ENCODE measurements around the gene COL23A1.
"Not testable (repeated sequence)": the region's sequence is repeated elsewhere in the genome, so short reads cannot be mapped to it uniquely, and the experiment has no call there.

COL23A1 gene

DNA sequence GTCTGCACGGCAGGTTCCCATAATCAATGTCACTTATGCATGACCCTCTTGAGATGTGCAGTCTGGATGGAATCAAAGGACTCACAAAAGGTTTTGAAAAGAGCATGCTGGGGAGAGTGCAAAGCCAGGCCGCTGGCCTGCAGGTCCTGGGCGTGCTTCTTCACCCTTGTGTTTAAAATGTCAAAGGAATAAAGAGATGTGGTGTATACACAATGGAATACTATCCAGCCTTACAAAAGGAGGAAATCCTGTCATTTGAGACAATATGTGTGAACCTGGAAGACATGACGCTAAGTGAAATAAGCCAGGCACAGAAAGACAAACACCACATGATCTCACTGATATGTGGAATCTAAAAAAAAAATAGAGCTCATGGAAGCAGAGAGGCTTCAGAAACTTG is 220.1 kb downstream of the COL23A1 start:
- no peak for DNase-seq

DNA sequence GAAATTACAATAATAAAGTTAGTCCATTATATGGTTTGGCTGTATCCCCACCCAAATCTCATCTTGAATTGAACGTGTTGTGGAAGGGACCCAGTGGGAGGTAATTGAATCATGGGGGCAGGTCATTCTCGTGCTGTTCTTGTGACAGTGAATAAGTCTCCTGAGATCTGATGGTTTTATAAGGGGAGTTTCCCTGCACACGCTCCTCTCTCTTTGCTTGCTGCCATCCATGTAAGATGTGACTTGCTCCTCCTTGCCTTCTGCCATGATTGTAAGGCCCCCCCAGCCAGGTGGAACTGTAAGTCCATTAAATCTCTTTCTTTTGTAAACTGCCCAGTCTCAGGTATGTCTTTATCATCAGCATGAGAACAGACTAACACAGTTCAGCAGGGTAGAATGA is 220.7 kb downstream of the COL23A1 start:
- DNase-seq: not testable (repeated sequence)

DNA sequence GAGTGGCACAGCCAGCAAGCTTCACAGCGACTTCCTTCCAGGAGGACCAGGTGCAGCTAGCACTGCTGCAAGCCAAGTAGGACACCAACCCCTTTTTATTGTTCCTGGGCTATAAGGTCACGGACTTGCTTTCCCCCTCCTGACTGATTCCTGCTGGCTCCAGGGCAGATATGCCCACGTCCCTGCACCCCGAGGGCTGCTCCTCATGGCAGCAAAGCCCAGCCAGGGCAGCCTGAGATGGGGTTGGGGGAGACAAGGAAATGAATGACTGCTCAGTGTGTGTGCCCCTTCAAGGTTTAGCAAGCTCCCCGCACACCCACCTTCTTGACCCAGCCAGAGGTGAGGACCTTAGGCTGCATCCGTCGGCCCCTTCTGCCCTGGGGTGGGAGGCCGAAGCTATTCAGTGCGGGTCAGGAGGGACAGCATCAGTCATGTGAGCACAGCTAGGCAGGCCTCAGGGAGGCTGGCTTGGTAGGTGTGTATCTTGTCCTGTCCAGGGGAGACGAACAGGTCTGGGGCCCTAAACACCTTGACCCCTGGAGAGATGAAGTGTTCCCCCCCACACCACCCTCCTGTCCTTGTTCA is 221.4 kb downstream of the COL23A1 start:
- DNase-seq: no peak

DNA sequence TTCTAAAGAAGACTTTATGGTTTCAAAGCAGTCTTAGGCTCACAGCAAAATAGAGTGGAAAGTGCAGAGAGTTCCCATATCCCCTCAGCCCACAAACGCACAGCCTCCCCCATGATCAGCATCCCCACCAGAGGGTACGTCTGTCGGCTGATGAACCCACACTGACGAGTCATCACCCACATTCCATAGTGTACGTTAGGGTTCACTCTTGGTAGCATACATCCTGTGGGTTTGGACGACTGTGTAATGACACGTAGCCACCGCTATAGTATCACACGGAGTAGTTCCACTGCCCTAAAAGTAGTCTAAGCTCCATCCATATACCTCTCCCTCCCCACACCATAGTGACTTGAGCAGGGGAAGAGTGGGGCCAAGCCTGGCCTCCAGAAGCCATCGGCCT is 221.9 kb downstream of the COL23A1 start:
- DNase-seq: no peak

DNA sequence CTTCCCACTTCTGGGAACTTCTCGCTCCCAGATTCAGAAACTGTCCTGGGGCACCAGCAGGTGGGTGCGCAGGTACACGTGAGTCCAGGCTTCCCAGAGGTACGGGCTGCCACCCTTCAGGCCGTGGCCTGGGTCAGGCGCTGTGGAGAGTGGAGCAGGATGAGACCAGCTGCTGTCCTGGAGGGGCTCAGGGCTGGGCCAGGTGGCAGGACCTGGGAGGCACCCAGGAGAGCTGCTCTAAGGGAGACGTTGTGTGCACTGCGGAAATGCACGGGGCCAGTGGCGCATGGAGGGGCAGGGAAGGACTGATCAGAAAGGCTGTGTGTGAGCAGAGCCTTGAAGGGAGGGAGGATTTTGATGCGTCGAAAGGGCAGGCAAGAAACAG is 222.5 kb downstream of the COL23A1 start:
- no peak for DNase-seq

DNA sequence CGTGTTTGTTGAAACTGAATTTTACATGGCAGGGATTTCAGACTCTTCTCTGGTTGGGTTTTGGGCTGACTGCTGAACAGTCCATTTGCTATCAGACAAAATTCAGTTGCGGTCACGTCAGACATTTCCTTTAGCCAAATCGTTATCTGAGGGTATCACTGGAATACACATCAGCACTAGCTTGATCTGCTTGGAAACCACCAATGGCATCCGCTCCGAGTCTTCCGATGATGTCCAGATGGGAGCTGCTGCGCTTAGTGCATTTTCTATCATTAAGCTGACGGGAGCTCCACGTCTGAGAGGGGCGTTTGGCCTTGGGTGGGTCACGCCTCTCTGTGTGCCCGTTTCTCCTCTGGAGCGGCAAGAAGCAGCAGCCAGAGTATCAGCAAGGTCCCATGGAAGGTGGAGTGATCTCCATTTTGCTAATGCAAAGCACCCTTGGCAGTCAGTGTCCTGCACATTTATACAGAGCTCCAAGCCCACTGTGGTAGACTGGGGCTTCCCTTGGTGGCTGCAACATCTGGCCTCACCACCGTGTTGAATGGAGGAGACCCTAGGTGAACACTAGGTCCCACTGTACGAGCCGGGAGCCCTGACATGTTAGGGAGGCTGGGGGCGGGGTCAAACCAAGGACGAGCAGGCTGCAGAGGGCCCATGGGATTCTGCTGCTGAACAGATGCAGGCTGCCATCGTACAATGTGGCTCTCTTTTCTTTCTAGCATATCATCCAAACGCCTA is 223.0 kb downstream of the COL23A1 start:
- DNase-seq: no peak

DNA sequence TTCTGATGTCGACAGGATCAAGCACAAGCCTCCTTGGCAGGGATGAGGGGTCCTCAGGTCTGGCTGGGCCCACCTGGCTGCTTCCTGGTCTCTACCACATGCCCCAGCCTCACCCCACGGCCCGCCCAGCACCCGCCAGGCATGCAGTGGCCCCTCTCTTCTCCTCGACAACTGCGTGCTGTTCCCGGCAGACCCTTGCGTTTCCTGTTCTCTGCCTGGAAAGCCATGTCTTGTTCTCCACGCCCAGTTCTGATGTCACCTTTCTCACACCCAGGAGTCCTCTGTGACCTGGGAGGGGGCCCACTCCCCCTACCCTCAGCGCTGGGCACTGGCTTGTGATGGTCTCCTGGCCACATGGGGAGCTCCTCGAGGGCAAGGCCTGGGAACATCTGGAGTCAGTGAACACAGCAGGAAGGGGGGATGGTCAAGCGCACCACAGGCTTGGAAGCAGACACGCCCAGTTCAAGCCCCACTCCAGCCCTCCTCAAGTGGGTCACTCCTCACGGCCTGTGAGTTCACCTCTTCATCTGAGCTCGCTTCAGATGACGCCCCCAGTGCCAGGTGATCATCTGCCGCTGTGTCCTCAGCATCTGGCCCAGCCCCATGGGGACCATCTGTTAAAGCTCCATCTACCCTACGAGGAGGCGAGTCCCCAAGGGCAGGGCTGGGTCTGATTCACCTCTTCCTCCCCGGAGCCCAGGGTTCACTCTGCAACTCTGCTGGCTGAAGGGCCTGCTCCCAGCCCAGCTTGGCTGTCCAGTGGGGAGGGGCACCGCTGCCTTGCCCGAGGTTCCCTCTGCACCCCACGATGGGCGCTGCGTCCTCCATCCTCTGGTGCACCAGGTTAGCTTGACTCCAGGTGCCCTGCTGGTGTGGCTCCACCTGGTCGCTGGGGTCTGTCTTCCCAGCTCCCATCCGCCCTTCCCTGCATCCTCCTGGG is 224.4 kb downstream of the COL23A1 start:
- no peak for DNase-seq

DNA sequence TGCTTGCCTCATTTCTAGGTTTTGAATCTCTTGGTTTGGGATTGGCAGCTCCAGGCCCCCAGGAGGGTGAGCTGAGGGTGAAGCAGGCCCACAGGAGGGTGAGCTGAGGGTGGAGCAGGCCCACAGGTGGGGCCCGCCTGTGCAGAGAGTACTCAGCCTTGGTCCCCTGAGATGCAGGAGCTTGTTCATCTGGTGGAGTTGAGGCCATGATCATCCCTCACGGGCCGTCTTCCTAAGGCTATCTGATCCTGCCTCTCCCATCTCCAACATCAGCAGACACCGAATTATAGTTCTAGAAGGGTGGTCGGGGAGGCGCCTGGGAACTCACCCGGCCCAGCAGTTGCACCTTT is 225.9 kb downstream of the COL23A1 start:
- no peak for DNase-seq

DNA sequence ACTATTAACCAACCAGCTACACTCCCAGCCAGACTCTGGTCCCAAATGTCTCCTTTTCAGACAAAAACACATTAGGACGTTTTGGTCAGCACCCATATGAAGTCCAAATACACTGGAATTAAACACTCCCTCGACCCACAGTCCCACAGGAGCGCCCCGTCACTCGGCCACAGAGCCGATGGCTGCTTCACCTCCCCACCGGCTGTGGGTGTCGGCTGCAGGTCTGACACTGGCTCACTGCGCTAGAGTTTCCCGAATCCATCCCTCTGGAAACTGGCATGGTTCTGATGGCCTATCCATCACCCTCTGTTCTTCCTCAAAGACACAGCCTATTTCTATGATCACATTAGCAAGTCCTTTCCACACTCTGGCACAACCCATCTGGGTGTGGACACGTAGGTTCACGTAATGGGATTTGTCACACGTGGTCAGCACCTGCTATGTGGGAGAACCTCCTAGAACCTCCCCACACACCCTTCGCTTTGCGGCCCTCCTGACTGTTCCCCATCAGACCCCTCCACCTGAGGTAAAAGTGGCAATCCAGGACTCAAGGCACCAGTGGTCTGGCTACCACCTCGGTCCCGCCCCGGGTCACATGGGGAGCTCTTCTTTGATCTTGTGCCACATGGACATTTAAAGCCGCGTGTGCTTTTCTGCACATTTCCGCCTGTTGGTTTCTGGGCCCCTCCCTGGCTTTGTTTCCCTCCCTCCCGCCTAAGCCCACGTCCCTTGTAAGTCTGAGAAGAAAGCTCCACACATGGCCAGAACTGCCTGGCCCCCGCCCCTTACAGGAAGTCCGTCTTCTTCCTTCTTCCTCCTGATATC is 226.5 kb downstream of the COL23A1 start:
- no peak for DNase-seq

DNA sequence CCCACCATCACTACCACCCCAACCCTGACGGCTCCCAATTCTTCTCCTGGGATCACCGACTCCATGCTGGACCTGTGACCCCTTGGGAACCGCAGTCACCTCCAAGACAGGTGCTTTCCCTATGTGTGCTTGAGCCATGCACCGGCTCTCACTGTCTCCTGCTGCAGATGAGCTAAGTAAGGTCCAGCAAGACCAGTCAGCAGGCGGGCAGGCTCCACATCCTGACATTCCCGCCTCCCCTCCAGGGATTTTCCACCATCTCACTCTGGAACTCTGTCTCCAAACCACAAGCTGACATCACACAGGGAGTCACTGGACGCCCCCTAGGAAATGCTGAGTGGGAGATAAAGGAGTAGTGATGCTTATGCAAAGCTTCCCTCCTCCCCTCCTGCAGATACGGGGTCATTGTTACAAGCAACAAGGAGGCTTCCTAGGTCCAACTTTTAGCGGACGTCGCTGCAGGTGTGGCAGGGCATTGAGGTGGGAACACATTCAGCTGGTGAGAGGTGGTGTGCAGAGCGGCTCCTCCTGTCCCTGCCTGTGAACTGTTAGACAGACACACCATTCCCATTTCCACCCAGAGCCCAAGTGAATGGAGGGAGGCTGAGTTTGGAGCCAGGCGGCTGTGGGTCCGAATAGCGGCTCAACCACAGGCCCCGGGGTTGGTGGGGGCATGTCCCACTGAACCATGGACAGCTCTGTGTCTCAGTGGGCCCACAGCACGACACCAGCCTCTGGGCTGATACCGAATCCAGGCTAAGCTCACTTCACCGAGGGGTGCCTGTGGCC is 228.3 kb downstream of the COL23A1 start:
- DNase-seq: no peak

DNA sequence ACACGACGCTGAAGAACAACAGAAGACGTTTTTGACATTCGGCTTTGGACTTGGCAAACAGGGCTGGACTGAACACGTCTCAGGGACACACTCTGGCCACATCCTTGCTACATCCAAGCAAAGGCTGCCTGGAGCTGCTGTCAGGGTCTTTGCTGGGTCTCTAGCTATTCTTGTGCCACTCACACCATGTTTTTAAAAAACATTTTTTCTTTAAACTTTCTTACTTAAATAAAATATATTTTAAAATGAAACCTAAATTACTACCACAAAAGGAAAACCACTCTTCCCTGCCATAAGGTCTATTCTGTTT is 229.3 kb downstream of the COL23A1 start:
- DNase-seq: no peak

DNA sequence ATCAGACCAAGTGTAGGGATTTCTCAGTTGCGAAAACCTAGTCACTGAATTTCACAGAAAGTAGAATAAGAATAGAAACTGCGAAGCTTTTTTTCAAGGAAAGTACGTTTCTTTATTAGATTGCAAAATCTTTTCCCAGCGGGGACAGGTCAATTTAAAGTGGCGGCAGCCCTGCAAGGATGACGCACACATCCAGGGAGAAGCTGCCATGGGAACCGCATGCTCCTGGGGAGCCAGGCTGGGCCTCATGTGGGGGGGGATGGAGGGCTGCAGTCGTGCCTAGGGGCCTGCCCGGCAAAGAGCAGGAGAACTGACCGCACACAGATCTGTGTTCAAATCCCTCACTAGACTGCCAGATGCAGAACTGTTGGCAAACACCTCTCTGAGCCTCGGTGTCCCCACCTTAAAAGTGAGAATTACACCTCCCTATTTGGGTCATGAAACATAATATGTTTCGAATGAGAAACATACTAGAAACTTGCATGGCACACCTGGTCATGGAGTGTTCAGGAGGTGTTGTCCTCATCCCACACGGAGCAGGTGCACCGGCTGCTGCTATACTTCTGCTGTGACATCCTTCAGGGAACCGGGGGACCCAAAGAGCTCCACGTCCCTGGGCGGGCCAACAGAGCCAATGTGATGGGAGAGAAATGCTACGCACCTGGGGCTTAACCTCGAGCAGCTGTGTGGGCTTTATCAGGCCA is 229.8 kb downstream of the COL23A1 start:
- DNase-seq: no peak

DNA sequence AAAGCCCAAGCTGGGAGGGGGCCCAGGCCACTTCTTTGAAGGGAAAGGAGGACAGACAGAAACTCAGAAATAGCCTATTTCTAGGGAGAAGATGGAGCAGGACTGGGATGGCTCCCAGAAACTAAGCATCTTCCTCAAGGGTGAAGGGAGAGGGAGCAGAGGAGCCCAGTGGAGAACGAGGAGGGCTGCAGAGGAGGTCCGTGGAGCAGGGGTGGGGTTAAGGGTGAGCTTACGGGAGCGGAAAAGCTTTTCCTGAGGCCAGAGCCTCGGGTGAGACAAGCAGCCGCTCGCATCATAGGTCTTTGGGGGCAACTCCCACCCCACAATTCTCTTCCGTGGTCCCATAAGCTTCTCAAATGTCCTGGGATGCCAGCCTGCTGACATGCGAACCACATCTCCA is 230.5 kb downstream of the COL23A1 start:
- no peak for DNase-seq

DNA sequence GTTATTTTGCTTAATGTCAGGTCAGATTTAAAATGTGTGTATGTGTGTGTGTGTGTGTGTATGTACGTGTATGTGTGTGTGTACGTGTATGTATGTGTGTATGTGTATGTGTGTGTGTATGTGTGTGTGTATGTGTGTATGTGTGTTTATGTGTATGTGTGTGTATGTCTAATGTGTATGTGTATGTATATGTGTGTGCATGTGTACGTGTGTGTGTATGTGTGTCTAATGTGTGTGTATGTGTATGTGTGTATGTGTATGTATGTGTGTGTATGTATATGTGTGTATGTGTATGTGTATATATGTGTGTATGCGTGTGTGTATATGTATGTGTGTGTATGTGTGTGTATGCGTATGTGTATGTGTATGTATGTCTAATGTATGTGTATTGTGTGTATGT is 232.5 kb downstream of the COL23A1 start:
- DNase-seq: no peak

DNA sequence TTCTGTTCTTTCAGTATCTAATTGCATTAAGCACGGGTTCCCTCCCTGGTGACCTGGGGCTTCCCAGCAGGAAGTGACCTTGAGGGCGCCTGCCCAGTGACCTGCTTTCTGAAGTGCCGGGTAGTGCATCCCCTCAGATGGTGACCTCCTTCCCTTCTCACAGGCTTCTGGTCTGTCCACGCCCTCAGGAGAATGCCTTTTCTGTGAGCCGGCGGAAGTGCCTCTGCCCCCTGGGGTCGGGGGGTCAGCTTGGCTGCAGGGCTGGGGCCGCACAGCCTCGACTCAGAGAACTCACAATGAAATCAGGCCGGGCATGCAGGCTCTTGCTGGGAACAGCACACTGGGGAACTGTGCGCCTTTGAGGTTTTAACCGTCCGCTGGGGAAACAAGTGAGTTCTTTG is 233.1 kb downstream of the COL23A1 start:
- DNase-seq: no peak

DNA sequence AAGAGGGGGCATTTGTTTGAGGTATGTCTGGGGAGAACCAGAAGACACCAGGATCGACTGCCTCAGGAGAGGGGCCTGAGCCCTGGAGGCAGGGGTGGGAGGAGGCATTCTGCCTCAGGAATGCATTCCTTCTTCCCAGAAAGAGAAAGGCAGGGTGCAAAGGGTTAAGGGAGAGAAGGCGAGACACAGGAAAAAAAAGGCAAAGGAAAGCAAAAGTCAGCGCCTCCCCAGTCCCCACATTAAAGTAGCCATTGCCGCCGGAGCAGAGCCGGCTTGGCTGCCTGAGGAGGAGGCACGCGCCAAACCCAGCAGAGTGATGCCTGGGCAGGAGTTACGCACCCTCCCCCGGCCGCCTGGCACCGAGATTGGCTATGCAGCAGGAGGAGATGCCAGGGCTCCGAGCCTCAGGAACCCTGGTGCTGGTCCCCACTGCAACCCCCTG is 233.7 kb downstream of the COL23A1 start:
- DNase-seq: no peak

DNA sequence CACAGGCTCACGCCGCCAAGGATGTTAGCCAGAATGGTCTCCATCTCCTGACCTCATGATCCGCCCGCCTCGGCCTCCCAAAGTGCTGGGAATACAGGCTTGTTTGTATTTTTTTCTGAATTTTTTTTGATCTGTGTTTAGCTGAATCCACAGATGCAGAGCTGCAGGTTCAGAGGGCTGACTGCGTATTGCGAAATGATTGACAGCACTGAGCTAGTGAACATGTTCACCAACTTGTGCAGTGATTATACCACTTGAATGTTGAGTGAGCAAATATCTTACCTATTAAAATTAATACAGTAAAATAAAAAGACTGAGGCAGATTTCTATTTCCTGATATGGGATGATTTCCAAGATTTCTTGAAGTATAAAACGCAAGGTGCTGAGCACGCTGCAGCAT is 234.5 kb downstream of the COL23A1 start:
- no peak for DNase-seq

DNA sequence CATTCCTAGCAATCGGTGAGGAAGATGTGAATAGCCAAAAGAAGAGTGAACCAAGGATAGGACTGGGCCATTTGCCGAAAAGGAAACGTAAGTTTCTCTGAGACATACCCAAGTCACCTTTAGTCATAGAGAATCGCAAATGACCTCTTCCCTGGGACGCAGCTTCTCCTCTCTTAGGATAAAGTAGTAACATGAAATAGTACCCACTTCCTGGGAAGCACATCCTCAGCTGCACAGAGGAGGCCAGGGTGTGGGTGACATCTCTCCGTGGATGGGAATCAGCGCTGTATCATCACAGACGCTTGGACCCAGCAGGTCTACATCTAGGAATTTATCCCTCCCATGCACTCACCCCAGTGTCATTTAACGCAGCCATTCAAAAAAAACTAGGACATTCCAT is 236.7 kb downstream of the COL23A1 start:
- DNase-seq: no peak

DNA sequence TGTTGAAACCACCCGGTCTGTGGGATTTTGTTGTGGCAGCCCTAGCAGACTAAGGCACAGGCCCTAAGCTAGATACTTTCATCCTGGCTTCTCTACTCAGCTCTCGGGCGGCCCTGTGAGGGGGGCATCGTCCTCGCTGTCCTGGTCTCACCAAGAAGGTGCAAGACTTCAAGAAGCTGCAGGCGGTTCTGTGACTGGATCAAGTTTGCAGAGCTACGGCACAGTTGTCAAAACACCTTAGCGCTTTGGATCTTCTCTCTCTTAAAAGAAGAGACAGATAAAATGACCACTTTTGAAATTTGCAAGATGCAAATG is 238.2 kb downstream of the COL23A1 start:
- DNase-seq: no peak

DNA sequence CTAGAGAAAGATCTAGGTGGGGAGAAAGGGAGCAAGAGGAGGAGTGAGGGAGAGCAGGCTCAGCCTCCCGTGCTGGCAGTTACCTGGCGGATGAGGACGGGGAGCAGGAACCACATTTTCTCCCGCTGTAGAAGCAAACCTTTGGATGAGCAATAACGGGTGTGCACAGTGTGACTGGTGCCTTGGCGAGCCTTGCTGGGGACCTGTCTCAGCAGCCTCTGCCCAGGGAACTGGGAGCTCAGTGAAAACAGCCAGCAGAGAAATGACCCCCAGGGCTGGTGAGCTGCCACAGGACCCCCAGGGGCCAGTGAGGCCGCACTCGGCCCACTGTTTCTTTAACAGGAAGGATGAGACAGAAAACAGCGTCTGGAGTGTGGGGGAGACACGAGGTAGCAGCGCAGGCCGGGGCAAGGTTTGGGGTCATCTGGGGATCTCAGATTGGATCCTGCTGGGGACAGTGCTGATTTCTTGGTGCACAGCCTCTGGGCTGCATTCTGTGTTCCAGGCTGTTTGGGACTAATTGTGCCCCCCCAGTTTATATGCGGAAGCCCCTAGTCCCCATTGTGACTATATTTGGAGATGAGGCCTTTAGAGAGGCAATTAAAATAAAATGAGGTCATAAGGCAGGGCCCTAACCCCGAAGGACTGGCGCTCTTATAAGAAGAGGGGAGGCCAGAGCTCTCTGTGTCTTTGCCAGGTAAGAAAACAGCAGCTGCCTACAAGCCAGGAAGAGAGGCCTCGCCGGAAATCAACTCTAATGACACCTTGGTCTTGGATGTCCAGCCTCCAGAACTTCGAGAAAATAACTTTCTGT is 238.8 kb downstream of the COL23A1 start:
- no peak for DNase-seq
